Panc1 (cell line): Measurements from ENCODE around the gene VSIR. TPM values are rescaled to one million over a fixed set of nuclear protein-coding genes. Genes with fewer than 3 reads are reported as not detected.

ENCODE experiments used
- ATAC-seq: fragments of 200-7000 bp; cut with Tn5 transposase; 2 replicates; pipeline ENCODE4 v1.9.1; 2020; ENCODE audit warnings: mild to moderate bottlenecking, moderate library complexity
- BruUV-seq: library from RNA; stranded (reverse); fragments of 400-500 nt; replicated peaks from 2 replicates; lab custom pipeline; 2021; lab: Mats Ljungman, UMichigan
- CTCF ChIA-PET: fragments of 300-600 bp; sonication (Branson Sonifier 250); formaldehyde crosslinking; loops from one replicate; lab custom pipeline; 2022; ENCODE audit warnings: antibody characterized with exemption; lab: Charles Lee
- POLR2A ChIA-PET: fragments of 300-600 bp; sonication (Branson Sonifier 250); formaldehyde crosslinking; loops from one replicate; lab custom pipeline; 2022; ENCODE audit warnings: antibody characterized with exemption; lab: Charles Lee
- DNase-seq: peaks from one replicate; pipeline ENCODE4 v3.0.0-alpha.2; 2010; ENCODE audit warnings: low read depth, low spot score
- H3K27ac ChIP-seq: 2 replicates; pipeline ENCODE4 v1.5.1; 2011; ENCODE audit warnings: mild to moderate bottlenecking, low read length, inconsistent platforms
- H3K27me3 ChIP-seq: fragments of 200-500 bp; sonication (Bioruptor generic); 2 replicates; pipeline ENCODE4 v1.6.0; 2014; ENCODE audit warnings: low read length, inconsistent platforms; ENCODE audit not compliant: control insufficient read depth, insufficient read depth
- H3K36me3 ChIP-seq: fragments of 200-500 bp; sonication (Bioruptor generic); 2 replicates; pipeline ENCODE4 v1.5.1; 2014; ENCODE audit warnings: inconsistent platforms, mild to moderate bottlenecking, low read length, moderate library complexity; ENCODE audit not compliant: control insufficient read depth, insufficient read depth
- H3K4me1 ChIP-seq: 2 replicates; pipeline ENCODE4 v1.5.1; 2011; ENCODE audit warnings: inconsistent platforms, mild to moderate bottlenecking, low read length, moderate library complexity; ENCODE audit not compliant: control insufficient read depth, insufficient read depth
- H3K4me3 ChIP-seq, 2 experiments: 2 replicates each; pipeline ENCODE4 v1.5.1; 2011 to 2012; ENCODE audit warnings: low read depth in 2 of 2, low read length in 2 of 2, mild to moderate bottlenecking in 2 of 2, inconsistent platforms in 1 of 2, moderate library complexity in 1 of 2
- H3K9me3 ChIP-seq: fragments of 200-500 bp; sonication (Bioruptor generic); 2 replicates; pipeline ENCODE4 v1.5.1; 2014; ENCODE audit warnings: low read depth, mild to moderate bottlenecking, inconsistent platforms, low read length, moderate library complexity; ENCODE audit not compliant: control insufficient read depth, insufficient read depth
- CTCF ChIP-seq: fragments of 450-650 bp; IDR thresholded peaks from 2 replicates; pipeline ENCODE4 v1.5.1; 2017; ENCODE audit warnings: mild to moderate bottlenecking
- POLR2AphosphoS5 ChIP-seq: IDR thresholded peaks from 2 replicates; pipeline ENCODE4 v1.6.1; 2012; ENCODE audit warnings: mild to moderate bottlenecking, low read depth, low read length, moderate library complexity
- REST ChIP-seq, 2 experiments: IDR thresholded peaks; 2 replicates each; pipeline ENCODE4 v1.6.1; 2011 to 2012; ENCODE audit warnings: low read depth in 2 of 2, control low read depth in 1 of 2, low read length in 1 of 2, mild to moderate bottlenecking in 1 of 2, moderate library complexity in 1 of 2; ENCODE audit not compliant: insufficient read depth in 1 of 2
- SIN3A ChIP-seq: IDR thresholded peaks from 2 replicates; pipeline ENCODE4 v1.6.1; 2012; ENCODE audit warnings: low read depth, mild to moderate bottlenecking, low read length, moderate library complexity, borderline replicate concordance; ENCODE audit not compliant: insufficient read depth
- TCF7L2 ChIP-seq: IDR thresholded peaks from 2 replicates; pipeline ENCODE4 v1.6.1; 2011; ENCODE audit warnings: mild to moderate bottlenecking, low read depth, low read length, inconsistent platforms
- in situ Hi-C: cut with HindIII; loops from 2 replicates; pipeline ENCODE4 v1.10.0; 2016; ENCODE audit warnings: low sequenced_read_pairs, low pct_unique_long_range_greater_than_20kb
- intact Hi-C: fragments of 100-400 bp; cut with micrococcal nuclease; formaldehyde crosslinking; loops from one replicate; pipeline ENCODE4 v1.10.0; 2022; ENCODE audit not compliant: unreplicated experiment
- total RNA-seq: library from RNA; stranded (reverse); gene quantifications from one replicate; pipeline ENCODE4 v1.2.1, GENCODE V29; 2021; ENCODE audit not compliant: unreplicated experiment

The VSIR gene
- total RNA-seq, 1 experiment from 2014 or later = 34.9 TPM

GRCh38 chr10:71707240-71707789 lies 66.0 kb downstream of the VSIR start:
- Histone ChIP-seq H3K27me3 (no peaks in the 10 kb centered on the region), H3K9me3 (no peaks in the 10 kb centered on the region), H3K4me1 (peaks cover 2% of the 10 kb centered on the region; the same call in 1 of the 2 replicates), H3K4me3 (no peak overlapping the region), H3K27ac (no peak overlapping the region), H3K36me3 (no peaks in the 10 kb centered on the region)
- BruUV-seq = no TSS peak
- CTCF ChIA-PET = interaction anchor here (0.8 to 2.5 kb wide), 4 partner anchors 9 to 404 kb away, joined by 3 to 9 read pairs (median 6); no protein-coding TSS in a partner anchor
- POLR2A ChIA-PET = no interaction called here
- TF ChIP-seq POLR2AphosphoS5 (no peak), CTCF (no peak), REST (IDR thresholded peaks at IDR 0.05; ENCODE audit: insufficient read depth in 1 of 2, low read depth in 2 of 2, low read length in 1 of 2) (no peak), SIN3A (no peak), TCF7L2 (no peak)
- ATAC-seq = no peak
- intact Hi-C loops (loop anchor here (10.0 kb wide), 1 partner anchor 107 kb away; no protein-coding TSS in a partner anchor), in situ Hi-C loops (no loop called here)
- no peak for DNase-seq

- TF ChIP-seq REST (IDR thresholded peaks at IDR 0.05; ENCODE audit: insufficient read depth in 1 of 2, low read depth in 2 of 2, low read length in 1 of 2) (no peak), CTCF (no peak), TCF7L2 (no peak), SIN3A (no peak), POLR2AphosphoS5 (no peak)
- intact Hi-C loops (loop anchor here (10.0 kb wide), 1 partner anchor 108 kb away; no protein-coding TSS in a partner anchor), in situ Hi-C loops (no loop called here)
- ChIA-PET CTCF (interaction anchor here (0.5 to 2.5 kb wide), 6 partner anchors 10 to 393 kb away, joined by 3 to 7 read pairs (median 4); partner anchors contain the start of gene CDH23), POLR2A (no interaction called here)
- ATAC-seq (no peak), DNase-seq (no peak)
- Histone ChIP-seq H3K4me1 (peaks cover 2% of the 10 kb centered on the region; the same call in 1 of the 2 replicates), H3K27ac (no peak overlapping the region), H3K27me3 (no peaks in the 10 kb centered on the region), H3K4me3 (no peak overlapping the region), H3K9me3 (no peaks in the 10 kb centered on the region), H3K36me3 (no peaks in the 10 kb centered on the region)
- BruUV-seq = no TSS peak
Measured at GRCh38 chr10:71706216-71707121, 66.9 kb downstream of the VSIR start.
